Mucosa of stomach (tissue), 1 donor: ENCODE data around the gene GABBR2.
"Not testable (repeated sequence)": the region's sequence is repeated elsewhere in the genome, so short reads cannot be mapped to it uniquely, and the experiment has no call there.

Experiments used
- H3K27me3 ChIP-seq: one replicate; pipeline ENCODE4 v1.7.0; 2013; ENCODE audit warnings: mild to moderate bottlenecking, low read length; ENCODE audit not compliant: control insufficient read depth, insufficient read depth
- H3K36me3 ChIP-seq: one replicate; pipeline ENCODE4 v1.7.0; 2013; ENCODE audit warnings: low read length; ENCODE audit not compliant: control insufficient read depth, insufficient read depth
- H3K4me1 ChIP-seq: one replicate; pipeline ENCODE4 v1.7.0; 2013; ENCODE audit warnings: mild to moderate bottlenecking, low read length; ENCODE audit not compliant: control insufficient read depth, insufficient read depth
- H3K4me3 ChIP-seq: one replicate; pipeline ENCODE4 v1.7.0; 2013; ENCODE audit warnings: low read length
- H3K9ac ChIP-seq: one replicate; pipeline ENCODE4 v1.7.0; 2013; ENCODE audit warnings: mild to moderate bottlenecking, low read length, moderate library complexity
- H3K9me3 ChIP-seq: one replicate; pipeline ENCODE4 v1.7.0; 2013; ENCODE audit warnings: mild to moderate bottlenecking, low read length, moderate library complexity; ENCODE audit not compliant: control insufficient read depth
- donor health status: Pancreatic carcinoma.

GABBR2 gene

DNA sequence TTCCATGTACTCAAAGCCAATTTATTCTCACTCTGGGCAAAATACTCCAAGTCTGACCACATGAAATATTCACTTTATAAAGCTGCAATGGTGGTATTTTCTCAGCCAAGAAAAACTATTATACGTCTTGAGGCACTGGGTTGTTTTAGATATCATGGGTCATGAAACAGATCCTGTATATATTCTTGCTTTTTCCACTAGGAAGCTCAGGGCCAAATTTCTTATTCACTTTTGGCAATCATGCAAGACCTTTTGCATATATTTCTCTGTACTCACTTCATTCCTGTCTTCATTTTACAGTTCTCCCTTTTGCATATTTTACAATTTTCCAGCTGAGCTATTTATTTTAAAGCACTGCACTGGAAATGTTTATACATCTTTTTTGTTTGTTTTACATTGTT lies 49.8 kb downstream of the GABBR2 start:
- H3K9me3 ChIP-seq: no peaks in the 10 kb centered on the region
- H3K36me3 ChIP-seq: no peaks in the 10 kb centered on the region
- H3K27me3 ChIP-seq: no peaks in the 10 kb centered on the region
- H3K4me1 ChIP-seq: no peaks in the 10 kb centered on the region
- no peak overlapping the region for H3K9ac ChIP-seq
- no peak overlapping the region for H3K4me3 ChIP-seq

DNA sequence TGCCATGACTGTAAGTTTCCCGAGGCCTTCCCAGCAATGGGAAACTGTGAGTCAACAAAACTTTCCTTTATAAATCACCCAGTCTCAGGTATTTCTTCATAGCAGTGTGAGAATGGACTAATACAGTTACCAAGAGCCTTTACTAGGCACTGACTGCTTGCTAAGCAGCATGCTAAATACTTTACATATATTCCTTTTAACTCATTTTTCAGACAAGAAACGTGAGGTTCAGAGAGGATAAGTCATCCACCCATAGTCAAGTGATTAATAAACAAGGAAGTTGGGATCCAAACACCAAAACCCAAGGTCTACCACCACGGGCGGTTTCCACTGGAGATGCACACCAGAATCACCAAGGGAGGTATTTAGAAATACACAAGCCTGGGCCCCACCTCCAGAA lies 50.8 kb downstream of the GABBR2 start:
- Histone ChIP-seq H3K4me1 (no peaks in the 10 kb centered on the region), H3K4me3 (no peak overlapping the region), H3K27me3 (no peaks in the 10 kb centered on the region), H3K9ac (no peak overlapping the region), H3K9me3 (no peaks in the 10 kb centered on the region), H3K36me3 (no peaks in the 10 kb centered on the region)

DNA sequence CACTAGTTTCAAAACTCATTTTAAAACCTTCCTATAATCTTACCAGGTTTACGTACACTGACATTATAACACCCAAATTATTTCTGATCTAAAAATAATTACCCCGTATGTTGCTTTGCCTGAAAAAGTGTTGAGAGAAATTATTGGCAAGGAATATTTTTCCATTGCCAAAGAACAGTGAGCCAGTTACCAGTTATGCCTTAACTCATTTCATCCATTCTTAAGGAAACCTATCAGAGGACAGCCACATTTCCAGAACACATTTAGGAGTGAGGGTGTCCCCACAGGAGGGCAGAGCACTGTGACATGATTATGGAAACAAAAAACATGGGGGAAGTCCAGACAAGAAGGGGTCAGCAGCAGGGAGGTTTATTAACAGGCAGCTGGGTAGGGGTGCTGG lies 52.2 kb downstream of the GABBR2 start:
- Histone ChIP-seq H3K27me3 (no peaks in the 10 kb centered on the region), H3K4me3 (no peak overlapping the region), H3K4me1 (no peaks in the 10 kb centered on the region), H3K36me3 (no peaks in the 10 kb centered on the region), H3K9ac (no peak overlapping the region), H3K9me3 (no peaks in the 10 kb centered on the region)

DNA sequence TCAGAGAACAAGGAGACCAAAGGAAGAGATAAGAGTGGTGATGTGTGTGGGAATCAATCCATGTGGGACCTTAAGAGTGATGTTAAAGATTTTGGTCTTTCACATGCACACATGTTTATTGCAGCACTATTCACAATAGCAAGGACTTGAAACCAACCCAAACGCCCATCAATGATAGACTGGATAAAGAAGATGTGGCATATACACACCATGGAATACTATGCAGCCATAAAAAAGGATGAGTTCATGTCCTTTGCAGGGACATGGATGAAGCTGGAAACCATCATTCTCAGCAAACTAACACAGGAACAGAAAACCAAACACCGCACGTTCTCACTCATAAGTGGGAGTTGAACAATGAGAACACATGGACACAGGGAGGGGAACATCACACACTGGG lies 53.3 kb downstream of the GABBR2 start:
- not testable (repeated sequence) for H3K4me1 ChIP-seq, H3K4me3 ChIP-seq, H3K9me3 ChIP-seq, H3K27me3 ChIP-seq, H3K36me3 ChIP-seq, H3K9ac ChIP-seq

DNA sequence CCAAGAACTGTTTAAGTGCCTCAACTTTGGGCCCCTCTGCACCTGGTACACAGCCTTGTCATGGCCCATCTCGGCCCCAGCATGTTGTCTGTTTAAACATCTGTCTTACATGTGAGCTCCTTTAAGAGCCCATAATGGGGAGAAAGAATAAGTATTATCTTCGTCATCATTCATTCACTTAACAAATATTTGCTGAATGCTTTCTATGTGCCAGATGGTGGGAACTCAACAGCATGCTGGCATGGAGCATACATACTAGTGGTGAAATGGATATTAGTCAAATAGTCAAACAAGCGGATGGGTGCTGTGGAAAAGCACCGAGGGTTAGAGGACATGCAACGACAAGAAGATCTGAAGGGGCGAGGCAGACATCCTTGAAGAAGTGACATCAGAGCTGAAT lies 54.5 kb downstream of the GABBR2 start:
- Histone ChIP-seq H3K27me3 (no peaks in the 10 kb centered on the region), H3K36me3 (no peaks in the 10 kb centered on the region), H3K4me3 (no peak overlapping the region), H3K9ac (no peak overlapping the region), H3K9me3 (no peaks in the 10 kb centered on the region), H3K4me1 (no peaks in the 10 kb centered on the region)

DNA sequence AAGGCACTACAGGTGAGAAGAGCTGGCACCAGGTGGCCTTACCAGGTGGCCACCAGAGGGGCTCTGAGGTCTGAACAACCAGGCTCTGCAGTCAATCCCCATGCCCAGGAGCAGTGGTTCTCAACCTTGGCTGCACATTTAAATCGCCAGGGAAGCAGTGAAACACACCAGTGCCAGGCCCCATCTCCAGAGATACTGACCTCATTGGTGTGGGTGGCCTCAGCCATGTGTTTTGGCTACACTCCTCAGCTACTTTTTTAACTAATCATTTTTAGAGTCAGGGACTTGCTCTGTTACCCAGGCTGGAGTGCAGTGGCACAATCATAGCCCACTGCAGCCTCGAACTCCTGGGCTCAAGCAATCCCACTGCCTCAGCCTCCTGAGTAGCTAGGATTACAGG lies 56.0 kb downstream of the GABBR2 start:
- no peaks in the 10 kb centered on the region for H3K36me3 ChIP-seq
- no peak overlapping the region for H3K9ac ChIP-seq
- H3K27me3 ChIP-seq: no peaks in the 10 kb centered on the region
- H3K4me3 ChIP-seq: no peak overlapping the region
- H3K4me1 ChIP-seq: no peaks in the 10 kb centered on the region
- H3K9me3 ChIP-seq: no peaks in the 10 kb centered on the region

DNA sequence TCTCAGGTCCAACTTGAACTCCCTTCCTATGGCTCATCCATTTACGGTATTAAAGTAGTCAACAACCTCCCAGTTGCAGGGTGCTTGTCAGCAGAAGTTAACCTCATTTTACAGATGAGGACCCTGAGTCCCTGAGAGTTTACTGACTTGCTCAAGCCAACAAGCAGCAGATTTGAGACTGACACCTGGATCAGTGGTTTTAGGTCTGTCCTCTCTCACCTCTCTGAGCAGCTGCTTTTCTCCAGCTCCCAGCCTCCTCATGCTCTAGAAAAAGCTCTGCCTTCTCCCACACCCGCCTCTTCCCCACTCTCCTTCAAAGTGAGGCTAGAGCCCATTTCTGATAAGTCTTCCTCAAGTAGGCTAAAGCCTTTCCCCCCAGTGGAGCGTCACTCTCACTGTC lies 56.4 kb downstream of the GABBR2 start:
- no peaks in the 10 kb centered on the region for H3K4me1 ChIP-seq
- H3K27me3 ChIP-seq: no peaks in the 10 kb centered on the region
- no peaks in the 10 kb centered on the region for H3K9me3 ChIP-seq
- H3K9ac ChIP-seq: no peak overlapping the region
- no peaks in the 10 kb centered on the region for H3K36me3 ChIP-seq
- no peak overlapping the region for H3K4me3 ChIP-seq

DNA sequence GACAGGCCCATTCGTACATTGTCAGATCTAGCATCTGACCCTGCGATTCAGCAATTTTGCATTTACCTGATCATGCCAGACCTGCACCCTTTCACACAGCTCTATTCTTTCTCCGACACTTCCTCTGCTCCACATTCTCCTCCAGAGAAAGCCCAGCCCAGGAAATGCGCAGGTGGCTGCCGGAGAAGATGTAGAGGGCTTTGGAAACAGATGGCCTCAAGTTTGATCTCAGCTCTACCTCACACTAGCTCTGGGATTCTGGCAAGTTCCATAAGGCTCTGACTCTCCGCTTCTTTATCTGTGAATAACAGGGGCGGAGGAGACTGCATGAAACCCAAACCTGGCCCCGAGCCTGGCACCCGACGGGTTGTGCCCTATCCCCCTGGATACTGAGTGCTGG lies 61.5 kb downstream of the GABBR2 start:
- Histone ChIP-seq H3K9ac (no peak overlapping the region), H3K36me3 (no peaks in the 10 kb centered on the region), H3K4me3 (no peak overlapping the region), H3K9me3 (no peaks in the 10 kb centered on the region), H3K4me1 (no peaks in the 10 kb centered on the region), H3K27me3 (no peaks in the 10 kb centered on the region)

DNA sequence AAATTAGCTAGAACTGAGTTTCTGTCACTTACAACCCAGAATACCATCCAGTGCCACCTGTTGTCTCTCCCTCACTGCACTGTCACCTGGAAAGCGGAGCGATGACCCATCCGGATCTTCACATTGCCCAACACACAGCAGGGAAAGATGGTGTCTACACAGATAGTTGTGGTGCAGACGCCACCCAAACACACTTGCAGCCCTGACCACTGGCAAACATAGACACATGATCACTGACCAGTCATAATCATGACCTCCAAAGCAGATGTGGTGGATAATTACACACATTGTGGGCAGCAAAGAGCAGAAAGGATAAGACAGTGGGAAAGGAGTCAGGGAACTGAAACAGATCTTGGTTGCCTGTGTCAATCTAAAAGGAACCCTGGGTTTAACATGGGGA lies 64.7 kb downstream of the GABBR2 start:
- no peaks in the 10 kb centered on the region for H3K9me3 ChIP-seq
- H3K4me3 ChIP-seq: no peak overlapping the region

DNA sequence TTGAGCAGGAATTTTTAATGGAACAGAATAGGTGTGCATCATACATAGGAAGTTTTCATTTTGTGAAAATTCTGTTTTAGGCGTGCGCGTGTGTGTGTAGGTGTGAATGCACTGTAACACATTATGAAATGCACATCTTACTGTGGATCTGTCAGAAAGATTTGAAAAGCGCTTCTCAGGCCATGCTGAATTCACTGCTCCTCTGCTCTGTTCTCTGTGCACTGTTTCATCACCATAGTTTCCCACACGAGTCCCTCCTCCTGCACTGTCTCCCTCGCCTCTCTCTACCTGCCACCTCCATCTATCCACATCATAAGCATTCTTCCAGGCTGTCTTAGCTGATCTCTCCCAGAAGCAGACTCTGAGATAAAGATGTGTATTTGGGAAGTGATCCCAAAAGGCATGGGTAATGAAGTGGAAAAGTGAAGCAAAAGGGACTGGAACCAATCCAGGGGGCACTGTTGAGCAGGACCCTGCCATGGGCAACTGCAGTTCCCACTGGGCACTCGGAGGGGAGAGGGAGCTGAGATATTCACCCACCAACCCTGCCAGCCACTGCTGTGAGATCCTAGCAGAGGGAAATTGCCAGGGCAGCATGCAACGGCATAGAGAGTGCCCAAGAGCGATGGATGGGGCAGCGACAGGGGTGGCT lies 65.9 kb downstream of the GABBR2 start:
- Histone ChIP-seq H3K4me1 (no peaks in the 10 kb centered on the region), H3K9ac (no peak overlapping the region), H3K36me3 (no peaks in the 10 kb centered on the region), H3K27me3 (no peaks in the 10 kb centered on the region), H3K4me3 (no peak overlapping the region), H3K9me3 (no peaks in the 10 kb centered on the region)

More for the DNA sequence above, 64.7 kb downstream of the GABBR2 start:
- H3K9ac ChIP-seq: no peak overlapping the region
- no peaks in the 10 kb centered on the region for H3K36me3 ChIP-seq
- no peaks in the 10 kb centered on the region for H3K4me1 ChIP-seq
- H3K27me3 ChIP-seq: no peaks in the 10 kb centered on the region

DNA sequence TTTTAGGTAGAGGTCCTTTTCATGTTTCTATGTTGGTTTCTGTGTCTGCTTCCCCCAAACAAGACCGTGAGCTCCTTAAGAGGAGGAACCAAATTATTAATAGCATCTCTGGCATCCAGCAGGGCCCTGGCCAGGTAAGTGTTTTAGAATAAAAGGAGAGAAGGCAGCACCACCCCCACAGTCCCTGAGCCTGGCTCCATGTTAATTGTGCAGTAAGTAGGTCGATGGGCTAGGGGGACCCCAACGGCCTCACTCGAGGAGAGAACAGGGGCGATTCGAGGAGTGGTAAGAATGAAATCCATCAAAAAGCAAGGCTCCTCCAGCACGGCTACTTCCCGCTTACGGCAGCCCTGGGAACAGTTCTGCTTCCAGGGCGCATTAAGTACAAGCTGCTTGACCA lies 67.0 kb downstream of the GABBR2 start:
- H3K4me3 ChIP-seq: no peak overlapping the region

DNA sequence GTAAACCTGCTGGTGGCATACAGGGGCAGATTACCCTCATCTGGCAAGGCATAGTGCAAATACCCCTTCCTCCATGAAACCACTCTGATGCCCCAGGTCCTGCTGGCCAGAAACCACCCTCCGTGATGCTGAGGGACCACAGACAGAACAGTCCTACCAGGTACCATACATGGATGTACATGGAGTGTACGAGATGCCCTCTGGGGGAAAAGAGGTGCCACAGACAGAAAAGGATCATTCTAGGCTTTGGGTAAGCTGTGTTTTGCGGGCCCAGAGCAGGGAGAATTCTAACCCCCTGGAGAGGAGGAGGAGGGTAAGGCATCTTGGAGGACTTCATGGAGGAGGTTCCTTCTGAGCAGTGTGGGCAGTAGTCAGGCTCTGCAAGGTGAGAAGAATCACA lies 68.3 kb downstream of the GABBR2 start:
- no peak overlapping the region for H3K9ac ChIP-seq
- no peaks in the 10 kb centered on the region for H3K36me3 ChIP-seq
- H3K4me3 ChIP-seq: no peak overlapping the region
- no peaks in the 10 kb centered on the region for H3K27me3 ChIP-seq
- peaks cover 2% of the 10 kb centered on the region for H3K4me1 ChIP-seq
- no peaks in the 10 kb centered on the region for H3K9me3 ChIP-seq

More for the DNA sequence above, 67.0 kb downstream of the GABBR2 start:
- no peaks in the 10 kb centered on the region for H3K4me1 ChIP-seq
- no peaks in the 10 kb centered on the region for H3K36me3 ChIP-seq
- H3K27me3 ChIP-seq: no peaks in the 10 kb centered on the region
- no peak overlapping the region for H3K9ac ChIP-seq
- H3K9me3 ChIP-seq: no peaks in the 10 kb centered on the region

DNA sequence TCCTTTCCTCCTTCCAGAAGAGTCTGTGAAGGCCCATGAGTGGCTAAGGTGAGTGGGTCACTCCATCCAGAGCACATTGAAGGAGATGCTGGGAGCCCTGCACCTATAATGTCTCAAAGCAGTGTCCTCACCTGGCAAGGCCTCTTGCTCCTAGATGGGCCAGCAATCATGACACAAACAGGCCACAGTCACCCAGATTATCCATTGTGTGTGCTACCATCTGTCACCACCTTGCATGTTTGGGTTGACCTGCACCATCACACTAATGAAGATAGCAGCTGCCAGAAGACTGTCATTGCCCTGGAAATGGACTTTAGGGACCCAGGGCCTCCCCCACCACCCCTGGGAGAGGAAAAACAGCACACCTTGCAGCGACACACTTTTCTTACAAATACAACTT lies 69.6 kb downstream of the GABBR2 start:
- H3K27me3 ChIP-seq: no peaks in the 10 kb centered on the region
- no peak overlapping the region for H3K9ac ChIP-seq
- H3K4me1 ChIP-seq: peaks cover 8% of the 10 kb centered on the region
- no peaks in the 10 kb centered on the region for H3K36me3 ChIP-seq
- H3K4me3 ChIP-seq: no peak overlapping the region
- no peaks in the 10 kb centered on the region for H3K9me3 ChIP-seq
